Measurements from ENCODE around the gene CEACAM1. TPM values are rescaled to one million over a fixed set of nuclear protein-coding genes. Genes with fewer than 3 reads are reported as not detected.

CEACAM1 gene
- total and polyA plus RNA-seq, 2 of the 13 experiments (the other 11 are each of a cell fraction or from before 2014, with no cell fraction given) = 13.5 to 332 TPM

- no peak for TF ChIP-seq SIX1 (CRISPR knock-in tag; IDR thresholded peaks at IDR 0.05; ENCODE audit: borderline replicate concordance)
- TF ChIP-seq GLI4 (CRISPR knock-in tag; IDR thresholded peaks at IDR 0.05; ENCODE audit: borderline replicate concordance) = no peak
- no peak for TF ChIP-seq ZNF136 (CRISPR knock-in tag; IDR thresholded peaks at IDR 0.05; ENCODE audit: low read depth)
- TF ChIP-seq SMAD3 (CRISPR knock-in tag; IDR thresholded peaks at IDR 0.05) = 0 out of 2 replicates have a peak, but pooled peaks have one; percentile 44
- no peak for TF ChIP-seq ZMYM2 (CRISPR knock-in tag; IDR thresholded peaks at IDR 0.05)
- no peak for TF ChIP-seq NFATC3 (CRISPR knock-in tag; IDR thresholded peaks at IDR 0.05)
- no peak for TF ChIP-seq IKZF1 (IDR thresholded peaks at IDR 0.05)
- no peak for TF ChIP-seq SNAI1 (CRISPR knock-in tag; IDR thresholded peaks at IDR 0.05; ENCODE audit: borderline replicate concordance)
- no peak for TF ChIP-seq CEBPZ (IDR thresholded peaks at IDR 0.05; ENCODE audit: low read length)
- no peak for TF ChIP-seq ZNF773 (CRISPR knock-in tag; IDR thresholded peaks at IDR 0.05; ENCODE audit: borderline replicate concordance)
- no peak for TF ChIP-seq NCOA2 (CRISPR knock-in tag; IDR thresholded peaks at IDR 0.05)
- no peak for TF ChIP-seq ZHX1 (CRISPR knock-in tag; IDR thresholded peaks at IDR 0.05; ENCODE audit: low read depth)
- no peak for TF ChIP-seq SNAPC4 (CRISPR knock-in tag; IDR thresholded peaks at IDR 0.05)
- TF ChIP-seq ZNF501 (CRISPR knock-in tag; IDR thresholded peaks at IDR 0.05) = peak; percentile 49; the same call in 1 of the 2 replicates
- no peak for TF ChIP-seq ZNF34 (CRISPR knock-in tag; IDR thresholded peaks at IDR 0.05; ENCODE audit: borderline replicate concordance)
Measured at GRCh38 chr19:42529248-42529764, 1.0 kb upstream of the CEACAM1 start (continued).

Measured in HepG2 (cell line).